ENCODE results near the gene LETM1.

Gene LETM1

DNA sequence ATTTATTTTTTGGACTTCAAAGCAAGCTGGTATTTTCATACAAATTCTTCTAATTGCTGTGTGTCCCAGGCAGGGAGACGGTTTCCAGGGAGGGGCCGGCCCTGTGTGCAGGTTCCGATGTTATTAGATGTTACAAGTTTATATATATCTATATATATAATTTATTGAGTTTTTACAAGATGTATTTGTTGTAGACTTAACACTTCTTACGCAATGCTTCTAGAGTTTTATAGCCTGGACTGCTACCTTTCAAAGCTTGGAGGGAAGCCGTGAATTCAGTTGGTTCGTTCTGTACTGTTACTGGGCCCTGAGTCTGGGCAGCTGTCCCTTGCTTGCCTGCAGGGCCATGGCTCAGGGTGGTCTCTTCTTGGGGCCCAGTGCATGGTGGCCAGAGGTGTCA lies 47.6 kb downstream of the LETM1 start:
- H3K4me3 ChIP-seq (ENCODE audit: low read depth, low read length): no peak overlapping the region
- TF ChIP-seq, protein P1, sequence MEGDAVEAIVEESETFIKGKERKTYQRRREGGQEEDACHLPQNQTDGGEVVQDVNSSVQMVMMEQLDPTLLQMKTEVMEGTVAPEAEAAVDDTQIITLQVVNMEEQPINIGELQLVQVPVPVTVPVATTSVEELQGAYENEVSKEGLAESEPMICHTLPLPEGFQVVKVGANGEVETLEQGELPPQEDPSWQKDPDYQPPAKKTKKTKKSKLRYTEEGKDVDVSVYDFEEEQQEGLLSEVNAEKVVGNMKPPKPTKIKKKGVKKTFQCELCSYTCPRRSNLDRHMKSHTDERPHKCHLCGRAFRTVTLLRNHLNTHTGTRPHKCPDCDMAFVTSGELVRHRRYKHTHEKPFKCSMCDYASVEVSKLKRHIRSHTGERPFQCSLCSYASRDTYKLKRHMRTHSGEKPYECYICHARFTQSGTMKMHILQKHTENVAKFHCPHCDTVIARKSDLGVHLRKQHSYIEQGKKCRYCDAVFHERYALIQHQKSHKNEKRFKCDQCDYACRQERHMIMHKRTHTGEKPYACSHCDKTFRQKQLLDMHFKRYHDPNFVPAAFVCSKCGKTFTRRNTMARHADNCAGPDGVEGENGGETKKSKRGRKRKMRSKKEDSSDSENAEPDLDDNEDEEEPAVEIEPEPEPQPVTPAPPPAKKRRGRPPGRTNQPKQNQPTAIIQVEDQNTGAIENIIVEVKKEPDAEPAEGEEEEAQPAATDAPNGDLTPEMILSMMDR (IDR thresholded peaks at IDR 0.05; ENCODE audit: borderline replicate concordance, insufficient read depth, low read depth, low read length): no peak

DNA sequence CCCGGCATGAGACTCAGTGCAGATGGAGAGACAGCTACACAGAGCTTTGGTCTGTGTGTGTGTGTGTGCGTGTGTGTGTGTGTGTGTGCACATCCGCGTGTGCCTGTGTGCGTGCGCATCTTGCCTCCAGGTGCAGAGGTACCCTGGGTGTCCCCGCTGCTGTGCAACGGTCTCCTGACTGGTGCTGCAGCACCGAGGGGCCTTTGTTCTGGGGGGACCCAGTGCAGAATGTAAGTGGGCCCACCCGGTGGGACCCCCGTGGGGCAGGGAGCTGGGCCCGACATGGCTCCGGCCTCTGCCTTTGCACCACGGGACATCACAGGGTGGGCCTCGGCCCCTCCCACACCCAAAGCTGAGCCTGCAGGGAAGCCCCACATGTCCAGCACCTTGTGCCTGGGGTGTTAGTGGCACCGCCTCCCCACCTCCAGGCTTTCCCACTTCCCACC lies 48.6 kb downstream of the LETM1 start:
- TF ChIP-seq, protein P1 (IDR thresholded peaks at IDR 0.05; ENCODE audit: borderline replicate concordance, insufficient read depth, low read depth, low read length): no peak

DNA sequence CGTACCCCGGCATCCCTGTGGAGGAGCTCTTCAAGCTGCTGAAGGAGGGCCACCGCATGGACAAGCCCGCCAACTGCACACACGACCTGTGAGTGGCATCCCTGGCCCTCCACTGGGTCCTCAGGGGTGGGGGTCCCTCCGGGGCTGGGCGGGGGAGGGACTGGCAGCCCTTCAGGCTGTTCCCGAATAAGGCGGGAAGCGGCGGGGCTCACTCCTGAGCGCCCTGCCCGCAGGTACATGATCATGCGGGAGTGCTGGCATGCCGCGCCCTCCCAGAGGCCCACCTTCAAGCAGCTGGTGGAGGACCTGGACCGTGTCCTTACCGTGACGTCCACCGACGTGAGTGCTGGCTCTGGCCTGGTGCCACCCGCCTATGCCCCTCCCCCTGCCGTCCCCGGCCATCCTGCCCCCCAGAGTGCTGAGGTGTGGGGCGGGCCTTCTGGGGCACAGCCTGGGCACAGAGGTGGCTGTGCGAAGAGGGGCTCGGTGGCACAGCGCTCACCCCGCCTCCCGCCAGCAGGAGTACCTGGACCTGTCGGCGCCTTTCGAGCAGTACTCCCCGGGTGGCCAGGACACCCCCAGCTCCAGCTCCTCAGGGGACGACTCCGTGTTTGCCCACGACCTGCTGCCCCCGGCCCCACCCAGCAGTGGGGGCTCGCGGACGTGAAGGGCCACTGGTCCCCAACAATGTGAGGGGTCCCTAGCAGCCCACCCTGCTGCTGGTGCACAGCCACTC lies 49.2 kb downstream of the LETM1 start:
- no peak overlapping the region for H3K4me3 ChIP-seq (ENCODE audit: low read depth, low read length)
- TF ChIP-seq, protein P1 (IDR thresholded peaks at IDR 0.05; ENCODE audit: borderline replicate concordance, insufficient read depth, low read depth, low read length): no peak

More for the DNA sequence above, 48.6 kb downstream of the LETM1 start:
- no peak overlapping the region for H3K4me3 ChIP-seq (ENCODE audit: low read depth, low read length)

DNA sequence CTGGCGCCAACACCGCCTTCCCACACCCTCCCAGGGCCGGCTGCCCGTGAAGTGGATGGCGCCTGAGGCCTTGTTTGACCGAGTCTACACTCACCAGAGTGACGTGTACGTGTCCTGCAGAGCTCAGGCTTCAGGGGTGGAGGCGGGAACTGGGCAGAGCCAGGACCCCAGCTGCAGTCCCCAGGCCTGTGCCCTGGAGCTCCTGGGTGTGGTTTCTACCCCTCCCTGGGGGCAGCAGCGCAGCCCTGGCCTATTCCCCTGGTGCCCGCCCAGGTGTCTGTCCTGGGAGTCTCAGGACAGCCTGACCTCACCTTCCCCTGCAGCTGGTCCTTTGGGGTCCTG lies 49.8 kb downstream of the LETM1 start:
- TF ChIP-seq, protein P1 (IDR thresholded peaks at IDR 0.05; ENCODE audit: borderline replicate concordance, insufficient read depth, low read depth, low read length): no peak
- H3K4me3 ChIP-seq (ENCODE audit: low read depth, low read length): no peak overlapping the region

DNA sequence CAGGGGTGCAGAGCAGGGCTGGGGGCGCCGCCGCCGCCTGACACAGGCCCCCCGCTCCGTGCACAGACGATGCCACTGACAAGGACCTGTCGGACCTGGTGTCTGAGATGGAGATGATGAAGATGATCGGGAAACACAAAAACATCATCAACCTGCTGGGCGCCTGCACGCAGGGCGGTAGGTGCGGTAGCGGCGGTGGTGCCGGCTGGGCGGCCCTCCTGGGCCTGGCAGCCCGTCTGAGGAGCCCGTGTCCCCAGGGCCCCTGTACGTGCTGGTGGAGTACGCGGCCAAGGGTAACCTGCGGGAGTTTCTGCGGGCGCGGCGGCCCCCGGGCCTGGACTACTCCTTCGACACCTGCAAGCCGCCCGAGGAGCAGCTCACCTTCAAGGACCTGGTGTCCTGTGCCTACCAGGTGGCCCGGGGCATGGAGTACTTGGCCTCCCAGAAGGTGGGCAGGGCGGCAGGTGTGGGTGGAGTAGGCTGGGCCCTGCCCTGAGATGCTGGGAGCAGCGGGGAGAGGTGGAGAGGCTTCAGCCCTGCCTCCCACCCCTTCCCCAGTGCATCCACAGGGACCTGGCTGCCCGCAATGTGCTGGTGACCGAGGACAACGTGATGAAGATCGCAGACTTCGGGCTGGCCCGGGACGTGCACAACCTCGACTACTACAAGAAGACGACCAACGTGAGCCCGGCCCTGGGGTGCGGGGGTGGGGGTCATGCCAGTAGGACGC lies 50.3 kb downstream of the LETM1 start:
- no peak overlapping the region for H3K4me3 ChIP-seq (ENCODE audit: low read depth, low read length)
- TF ChIP-seq, protein P1 (IDR thresholded peaks at IDR 0.05; ENCODE audit: borderline replicate concordance, insufficient read depth, low read depth, low read length): no peak

DNA sequence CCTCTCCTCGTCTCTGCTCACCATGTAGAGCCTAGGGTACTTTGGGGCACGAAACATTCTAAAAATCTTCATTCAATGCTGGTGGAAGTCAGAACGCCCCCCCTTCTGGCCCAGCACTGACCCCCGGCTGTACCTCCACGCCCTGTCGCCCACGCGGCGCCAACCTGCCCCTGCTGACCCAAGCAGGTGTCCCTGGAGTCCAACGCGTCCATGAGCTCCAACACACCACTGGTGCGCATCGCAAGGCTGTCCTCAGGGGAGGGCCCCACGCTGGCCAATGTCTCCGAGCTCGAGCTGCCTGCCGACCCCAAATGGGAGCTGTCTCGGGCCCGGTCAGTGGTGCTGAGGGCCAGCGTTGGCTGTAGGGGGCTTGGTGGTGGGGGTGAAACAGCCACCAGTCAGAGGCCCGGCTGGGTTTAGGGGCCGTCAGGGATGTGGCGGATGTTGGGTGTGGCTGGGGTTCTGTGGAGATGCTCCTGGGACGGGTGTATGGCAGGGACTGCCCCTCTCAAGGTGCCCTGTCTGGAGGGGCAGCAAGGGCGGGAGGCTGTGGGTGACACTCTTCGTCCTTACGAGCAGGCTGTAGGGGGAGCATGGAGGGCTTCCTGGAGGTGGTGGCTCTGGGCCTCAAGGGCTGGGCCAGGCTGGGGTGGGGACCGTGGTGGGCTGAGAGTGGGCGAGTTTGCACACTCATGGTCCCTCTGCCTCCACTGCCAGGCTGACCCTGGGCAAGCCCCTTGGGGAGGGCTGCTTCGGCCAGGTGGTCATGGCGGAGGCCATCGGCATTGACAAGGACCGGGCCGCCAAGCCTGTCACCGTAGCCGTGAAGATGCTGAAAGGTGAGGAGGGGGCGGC lies 51.1 kb downstream of the LETM1 start:
- no peak overlapping the region for H3K4me3 ChIP-seq (ENCODE audit: low read depth, low read length)
- TF ChIP-seq, protein P1 (IDR thresholded peaks at IDR 0.05; ENCODE audit: borderline replicate concordance, insufficient read depth, low read depth, low read length): no peak
